ENCODE measurements around the gene OTOF.

Gene OTOF

GRCh38 chr2:26494891-26495290 lies 17.0 kb upstream of the OTOF start:
- POLR2A ChIA-PET (ENCODE audit: low non-redundant PET) = no interaction called here
- CTCF ChIA-PET = no interaction called here
- no peak for TF ChIP-seq CTCF (conservative IDR thresholded peaks at IDR 0.05; ENCODE audit: low read depth)
- DNase-seq (ENCODE audit: low spot score) = no peak
- no peak overlapping the region for H3K27ac ChIP-seq

- POLR2A ChIA-PET (ENCODE audit: low non-redundant PET) = no interaction called here
- CTCF ChIA-PET = no interaction called here
- no peak overlapping the region for H3K27ac ChIP-seq
- no peak for TF ChIP-seq CTCF (conservative IDR thresholded peaks at IDR 0.05; ENCODE audit: low read depth)
- no peak for DNase-seq (ENCODE audit: low spot score)
Measured at GRCh38 chr2:26494199-26494598, 16.3 kb upstream of the OTOF start.

GRCh38 chr2:26493566-26493965 lies 15.6 kb upstream of the OTOF start:
- POLR2A ChIA-PET (ENCODE audit: low non-redundant PET) = no interaction called here

GRCh38 chr2:26492749-26493515 lies 15.0 kb upstream of the OTOF start:
- CTCF ChIA-PET = interaction anchor here (1.2 kb wide), 1 partner anchor 11 kb away, joined by 4 read pairs; no protein-coding TSS in a partner anchor
- POLR2A ChIA-PET (ENCODE audit: low non-redundant PET) = no interaction called here
- no peak for TF ChIP-seq CTCF (conservative IDR thresholded peaks at IDR 0.05; ENCODE audit: low read depth)
- DNase-seq (ENCODE audit: low spot score) = no peak
- H3K27ac ChIP-seq = no peak overlapping the region

More at GRCh38 chr2:26493566-26493965, 15.6 kb upstream of the OTOF start:
- DNase-seq (ENCODE audit: low spot score) = no peak
- TF ChIP-seq CTCF (conservative IDR thresholded peaks at IDR 0.05; ENCODE audit: low read depth) = no peak
- CTCF ChIA-PET = no interaction called here
- no peak overlapping the region for H3K27ac ChIP-seq

- no peak for TF ChIP-seq CTCF (conservative IDR thresholded peaks at IDR 0.05; ENCODE audit: low read depth)
- ChIA-PET CTCF (interaction anchor here (1.2 kb wide), 1 partner anchor 12 kb away, joined by 4 read pairs; no protein-coding TSS in a partner anchor), POLR2A (ENCODE audit: low non-redundant PET) (interaction anchor here (0.6 kb wide), 1 partner anchor 50 kb away, joined by 3 read pairs; no protein-coding TSS in a partner anchor)
- H3K27ac ChIP-seq = no peak overlapping the region
- DNase-seq (ENCODE audit: low spot score) = no peak
Measured at GRCh38 chr2:26491563-26492167, 13.7 kb upstream of the OTOF start.

GRCh38 chr2:26489213-26489850 lies 11.4 kb upstream of the OTOF start:
- CTCF ChIA-PET = no interaction called here
- POLR2A ChIA-PET (ENCODE audit: low non-redundant PET) = no interaction called here
- H3K27ac ChIP-seq = no peak overlapping the region
- TF ChIP-seq CTCF (conservative IDR thresholded peaks at IDR 0.05; ENCODE audit: low read depth) = no peak
- no peak for DNase-seq (ENCODE audit: low spot score)

Measured in RWPE1 (cell line).